Prostate gland (tissue), 2 donors: ENCODE measurements around the gene MB21D2.

ENCODE experiments used
- CTCF ChIP-seq, 4 experiments: fragments of 200-600 bp in 2 of 4; fragments of 450-650 bp in 2 of 4; sonication (generic) in 2 of 4; IDR thresholded peaks; 1 replicate in 3 of 4; 2 replicates in 1 of 4; pipeline ENCODE4 v1.5.1; 2016 to 2019; ENCODE audit warnings: antibody characterized with exemption in 4 of 4, mild to moderate bottlenecking in 2 of 4, moderate library complexity in 2 of 4
- POLR2A ChIP-seq: fragments of 450-650 bp; IDR thresholded peaks from one replicate; pipeline ENCODE4 v1.6.1; 2016; ENCODE audit warnings: antibody characterized with exemption, mild to moderate bottlenecking
- POLR2AphosphoS5 ChIP-seq: sonication (generic); formaldehyde crosslinking; IDR thresholded peaks from one replicate; pipeline ENCODE4 v1.6.1; 2017; ENCODE audit warnings: antibody characterized with exemption

GRCh38 chr3:192850451-192850981, 67.1 kb downstream of the MB21D2 start:
- TF ChIP-seq CTCF (IDR thresholded peaks at IDR 0.05) (no peak), POLR2A (no peak), POLR2AphosphoS5 (no peak)
